Measurements from ENCODE around the gene PLXDC1.

DNA sequence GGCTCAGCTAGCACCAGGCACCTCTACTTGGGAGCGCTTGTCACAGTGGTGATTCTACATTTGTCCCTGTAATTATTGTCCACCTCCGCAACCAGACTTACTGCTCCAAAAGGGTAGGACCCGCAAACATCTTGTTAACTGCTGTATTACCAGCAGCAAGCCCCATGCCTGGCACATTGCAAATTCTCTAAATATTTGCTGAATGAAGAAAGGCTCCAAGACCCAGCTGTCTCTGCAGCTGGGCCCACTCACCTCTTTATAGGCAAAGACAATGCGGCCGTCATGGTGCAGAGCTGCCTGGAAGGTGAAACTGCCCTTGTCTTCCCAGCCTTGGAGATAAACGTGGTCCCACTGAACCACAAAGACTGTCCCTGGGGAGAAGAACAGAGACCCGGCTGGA lies 44.3 kb downstream of the PLXDC1 start:
- TF ChIP-seq CTCF (IDR thresholded peaks at IDR 0.05) (no peak), ZFX (IDR thresholded peaks at IDR 0.05; ENCODE audit: borderline replicate concordance) (no peak)
